Measurements from ENCODE around the gene CLTB.

The CLTB gene

GRCh38 chr5:176429972-176430371 is 13.6 kb upstream of the CLTB start:
- H3K9ac ChIP-seq: no peak overlapping the region
- no peak overlapping the region for H3K27ac ChIP-seq
- no peak overlapping the region for H3K4me2 ChIP-seq (ENCODE audit: low read length)
- TF ChIP-seq, protein P1, sequence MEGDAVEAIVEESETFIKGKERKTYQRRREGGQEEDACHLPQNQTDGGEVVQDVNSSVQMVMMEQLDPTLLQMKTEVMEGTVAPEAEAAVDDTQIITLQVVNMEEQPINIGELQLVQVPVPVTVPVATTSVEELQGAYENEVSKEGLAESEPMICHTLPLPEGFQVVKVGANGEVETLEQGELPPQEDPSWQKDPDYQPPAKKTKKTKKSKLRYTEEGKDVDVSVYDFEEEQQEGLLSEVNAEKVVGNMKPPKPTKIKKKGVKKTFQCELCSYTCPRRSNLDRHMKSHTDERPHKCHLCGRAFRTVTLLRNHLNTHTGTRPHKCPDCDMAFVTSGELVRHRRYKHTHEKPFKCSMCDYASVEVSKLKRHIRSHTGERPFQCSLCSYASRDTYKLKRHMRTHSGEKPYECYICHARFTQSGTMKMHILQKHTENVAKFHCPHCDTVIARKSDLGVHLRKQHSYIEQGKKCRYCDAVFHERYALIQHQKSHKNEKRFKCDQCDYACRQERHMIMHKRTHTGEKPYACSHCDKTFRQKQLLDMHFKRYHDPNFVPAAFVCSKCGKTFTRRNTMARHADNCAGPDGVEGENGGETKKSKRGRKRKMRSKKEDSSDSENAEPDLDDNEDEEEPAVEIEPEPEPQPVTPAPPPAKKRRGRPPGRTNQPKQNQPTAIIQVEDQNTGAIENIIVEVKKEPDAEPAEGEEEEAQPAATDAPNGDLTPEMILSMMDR (IDR thresholded peaks at IDR 0.05): no peak
- H3K36me3 ChIP-seq (ENCODE audit: control insufficient read depth, insufficient read depth, low read length): no peaks in the 10 kb centered on the region
- H3K79me2 ChIP-seq: no peaks in the 10 kb centered on the region
- H3K4me3 ChIP-seq (ENCODE audit: low read depth, low read length): no peak overlapping the region
- no peaks in the 10 kb centered on the region for H3K4me1 ChIP-seq
- H3K9me3 ChIP-seq (ENCODE audit: control insufficient read depth, low read length): no peaks in the 10 kb centered on the region
- H2AFZ ChIP-seq: no peak overlapping the region
- no peaks in the 10 kb centered on the region for H3K27me3 ChIP-seq (ENCODE audit: control insufficient read depth, insufficient read depth, low read length)

DNA sequence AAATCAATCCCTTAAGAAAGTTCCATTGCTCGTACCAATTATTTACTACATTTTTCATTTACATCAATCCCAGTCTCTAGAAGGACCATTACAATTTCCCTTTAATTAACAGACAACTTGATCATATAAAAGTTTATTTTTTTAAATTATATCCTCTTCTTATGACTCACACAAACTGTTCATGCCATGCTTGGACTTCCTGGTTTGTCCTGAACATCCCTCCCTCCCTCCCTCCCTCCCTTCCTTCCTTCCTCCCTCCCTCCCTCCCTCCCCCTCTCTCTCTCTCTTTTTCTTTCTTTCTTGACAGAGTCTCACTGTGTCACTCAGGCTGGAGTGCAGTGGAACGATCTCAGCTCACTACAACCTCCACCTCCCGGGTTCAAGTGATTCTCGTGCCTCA is 11.6 kb upstream of the CLTB start:
- TF ChIP-seq, protein P1 (IDR thresholded peaks at IDR 0.05): no peak
- H3K4me2 ChIP-seq (ENCODE audit: low read length): no peak overlapping the region
- no peaks in the 10 kb centered on the region for H3K4me1 ChIP-seq
- no peak overlapping the region for H3K9ac ChIP-seq
- H3K36me3 ChIP-seq (ENCODE audit: control insufficient read depth, insufficient read depth, low read length): no peaks in the 10 kb centered on the region
- H3K27me3 ChIP-seq (ENCODE audit: control insufficient read depth, insufficient read depth, low read length): no peaks in the 10 kb centered on the region
- no peak overlapping the region for H3K27ac ChIP-seq
- no peak overlapping the region for H2AFZ ChIP-seq
- H3K79me2 ChIP-seq: no peaks in the 10 kb centered on the region
- H3K9me3 ChIP-seq (ENCODE audit: control insufficient read depth, low read length): no peaks in the 10 kb centered on the region
- H3K4me3 ChIP-seq (ENCODE audit: low read depth, low read length): no peak overlapping the region

- Histone ChIP-seq H3K4me3 (ENCODE audit: low read depth, low read length) (no peak overlapping the region), H3K27me3 (ENCODE audit: control insufficient read depth, insufficient read depth, low read length) (no peaks in the 10 kb centered on the region), H3K79me2 (no peaks in the 10 kb centered on the region), H3K9me3 (ENCODE audit: control insufficient read depth, low read length) (no peaks in the 10 kb centered on the region), H3K4me2 (ENCODE audit: low read length) (no peak overlapping the region), H3K27ac (no peak overlapping the region), H3K36me3 (ENCODE audit: control insufficient read depth, insufficient read depth, low read length) (no peaks in the 10 kb centered on the region), H2AFZ (no peak overlapping the region), H3K4me1 (no peaks in the 10 kb centered on the region), H3K9ac (no peak overlapping the region)
- TF ChIP-seq, protein P1 (IDR thresholded peaks at IDR 0.05): no peak
These were observed 10.5 kb upstream of the CLTB start for GRCh38 chr5:176426876-176427275.

- TF ChIP-seq, protein P1 (IDR thresholded peaks at IDR 0.05): no peak
- H3K27ac ChIP-seq: no peak overlapping the region
- no peaks in the 10 kb centered on the region for H3K27me3 ChIP-seq (ENCODE audit: control insufficient read depth, insufficient read depth, low read length)
- no peaks in the 10 kb centered on the region for H3K36me3 ChIP-seq (ENCODE audit: control insufficient read depth, insufficient read depth, low read length)
- H3K4me2 ChIP-seq (ENCODE audit: low read length): no peak overlapping the region
- no peaks in the 10 kb centered on the region for H3K4me1 ChIP-seq
- H3K4me3 ChIP-seq (ENCODE audit: low read depth, low read length): no peak overlapping the region
- no peak overlapping the region for H2AFZ ChIP-seq
- no peaks in the 10 kb centered on the region for H3K9me3 ChIP-seq (ENCODE audit: control insufficient read depth, low read length)
- H3K9ac ChIP-seq: no peak overlapping the region
- H3K79me2 ChIP-seq: no peaks in the 10 kb centered on the region
These were observed 9.5 kb upstream of the CLTB start for GRCh38 chr5:176425791-176426190.

GRCh38 chr5:176425138-176425537 is 8.8 kb upstream of the CLTB start:
- TF ChIP-seq, protein P1 (IDR thresholded peaks at IDR 0.05): no peak
- Histone ChIP-seq H3K9me3 (ENCODE audit: control insufficient read depth, low read length) (no peaks in the 10 kb centered on the region), H3K27ac (no peak overlapping the region), H2AFZ (no peak overlapping the region), H3K9ac (no peak overlapping the region), H3K27me3 (ENCODE audit: control insufficient read depth, insufficient read depth, low read length) (no peaks in the 10 kb centered on the region), H3K36me3 (ENCODE audit: control insufficient read depth, insufficient read depth, low read length) (no peaks in the 10 kb centered on the region), H3K4me3 (ENCODE audit: low read depth, low read length) (no peak overlapping the region), H3K79me2 (no peaks in the 10 kb centered on the region), H3K4me1 (no peaks in the 10 kb centered on the region), H3K4me2 (ENCODE audit: low read length) (no peak overlapping the region)
